Endothelial cell of umbilical vein (primary cell): ENCODE results near the gene FAM111B.

Source experiments
- EZH2 ChIP-seq: IDR thresholded peaks from 2 replicates; pipeline ENCODE4 v1.6.1; 2012; ENCODE audit warnings: borderline replicate concordance, low read depth, mild to moderate bottlenecking, moderate library complexity, low read length, inconsistent platforms; ENCODE audit not compliant: severe bottlenecking
- POLR2A ChIP-seq: IDR thresholded peaks from 2 replicates; pipeline ENCODE4 v1.6.1; 2012; ENCODE audit warnings: low read depth, mild to moderate bottlenecking, control low read depth, low read length
- POLR2AphosphoS5 ChIP-seq: IDR thresholded peaks from 2 replicates; pipeline ENCODE4 v1.6.1; 2012; ENCODE audit warnings: low read depth, mild to moderate bottlenecking, control low read depth, low read length, moderate library complexity; ENCODE audit not compliant: insufficient read depth
- TF ChIP-seq, protein P1 (sequence below), 2 donors: IDR thresholded peaks; 1 replicate in 1 of 2; 2 replicates in 1 of 2; pipeline ENCODE4 v1.5.1; 2011; ENCODE audit warnings: low read length in 2 of 2, mild to moderate bottlenecking in 2 of 2, moderate library complexity in 2 of 2, control low read depth in 1 of 2, inconsistent platforms in 1 of 2, low read depth in 1 of 2; ENCODE audit not compliant: insufficient read depth in 1 of 2; ENCODE audit errors: extremely low read depth in 1 of 2
- TF ChIP-seq, protein P2 (sequence below): IDR thresholded peaks from 2 replicates; pipeline ENCODE4 v1.6.1; 2011; ENCODE audit not compliant: insufficient read depth, insufficient read length

DNA sequence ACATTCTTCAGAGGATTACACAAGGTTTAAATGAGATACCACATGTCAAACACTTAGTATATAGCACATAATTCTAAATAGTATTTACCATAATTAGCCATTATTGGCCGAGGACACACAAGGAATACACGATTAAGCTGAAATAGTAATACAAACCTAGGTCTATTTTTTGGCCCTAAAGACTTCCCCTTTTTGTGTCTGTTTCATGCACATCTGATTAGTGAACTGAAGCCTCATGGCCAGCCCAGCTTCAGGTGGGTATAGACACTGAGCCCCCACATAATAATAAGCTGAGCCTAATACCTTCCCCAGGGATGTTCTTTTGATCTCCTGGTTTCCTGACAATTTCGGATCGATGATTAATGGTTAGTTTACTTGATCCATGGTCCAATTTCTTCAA is 18.9 kb upstream of the FAM111B start:
- TF ChIP-seq, protein P1, sequence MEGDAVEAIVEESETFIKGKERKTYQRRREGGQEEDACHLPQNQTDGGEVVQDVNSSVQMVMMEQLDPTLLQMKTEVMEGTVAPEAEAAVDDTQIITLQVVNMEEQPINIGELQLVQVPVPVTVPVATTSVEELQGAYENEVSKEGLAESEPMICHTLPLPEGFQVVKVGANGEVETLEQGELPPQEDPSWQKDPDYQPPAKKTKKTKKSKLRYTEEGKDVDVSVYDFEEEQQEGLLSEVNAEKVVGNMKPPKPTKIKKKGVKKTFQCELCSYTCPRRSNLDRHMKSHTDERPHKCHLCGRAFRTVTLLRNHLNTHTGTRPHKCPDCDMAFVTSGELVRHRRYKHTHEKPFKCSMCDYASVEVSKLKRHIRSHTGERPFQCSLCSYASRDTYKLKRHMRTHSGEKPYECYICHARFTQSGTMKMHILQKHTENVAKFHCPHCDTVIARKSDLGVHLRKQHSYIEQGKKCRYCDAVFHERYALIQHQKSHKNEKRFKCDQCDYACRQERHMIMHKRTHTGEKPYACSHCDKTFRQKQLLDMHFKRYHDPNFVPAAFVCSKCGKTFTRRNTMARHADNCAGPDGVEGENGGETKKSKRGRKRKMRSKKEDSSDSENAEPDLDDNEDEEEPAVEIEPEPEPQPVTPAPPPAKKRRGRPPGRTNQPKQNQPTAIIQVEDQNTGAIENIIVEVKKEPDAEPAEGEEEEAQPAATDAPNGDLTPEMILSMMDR (IDR thresholded peaks at IDR 0.05; ENCODE audit: extremely low read depth in 1 of 2, insufficient read depth in 1 of 2, low read depth in 1 of 2, low read length in 2 of 2), result no peak
- TF ChIP-seq POLR2A (no peak), POLR2AphosphoS5 (no peak), EZH2 (no peak)
- TF ChIP-seq, protein P2, sequence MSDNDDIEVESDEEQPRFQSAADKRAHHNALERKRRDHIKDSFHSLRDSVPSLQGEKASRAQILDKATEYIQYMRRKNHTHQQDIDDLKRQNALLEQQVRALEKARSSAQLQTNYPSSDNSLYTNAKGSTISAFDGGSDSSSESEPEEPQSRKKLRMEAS, result no peak
